Measurements from ENCODE around the gene SLX9.

SLX9 gene

GRCh38 chr21:44991538-44992483, 52.0 kb downstream of the SLX9 start:
- no peak for TF ChIP-seq EZH2phosphoT487 (IDR thresholded peaks at IDR 0.05; ENCODE audit: borderline replicate concordance, low read length)
- TF ChIP-seq CTCF (IDR thresholded peaks at IDR 0.05; ENCODE audit: low read depth, low read length, poor library complexity, severe bottlenecking), result no peak
- H3K9me2 ChIP-seq (replicated peaks; ENCODE audit: control insufficient read depth, low read length), result no peaks in the 10 kb centered on the region
- H3K4me1 ChIP-seq (ENCODE audit: control insufficient read depth, low read length), result no peaks in the 10 kb centered on the region
- H3K4me2 ChIP-seq (ENCODE audit: low read length), result no peak overlapping the region
- H3F3A ChIP-seq (ENCODE audit: control insufficient read depth, insufficient read depth), result no peaks in the 10 kb centered on the region
- no peaks in the 10 kb centered on the region for H3K79me2 ChIP-seq (ENCODE audit: control insufficient read depth, low read length)
- H4K20me1 ChIP-seq (ENCODE audit: control insufficient read depth, insufficient read depth, low read depth, low read length), result no peaks in the 10 kb centered on the region
- no peaks in the 10 kb centered on the region for H3K36me3 ChIP-seq (ENCODE audit: control insufficient read depth, low read length)
- H3K27ac ChIP-seq (ENCODE audit: low read depth, low read length), result no peak overlapping the region
- H3K9me3 ChIP-seq (ENCODE audit: control insufficient read depth, insufficient read depth, low read length), result no peaks in the 10 kb centered on the region
- no peak overlapping the region for H3K4me3 ChIP-seq (ENCODE audit: low read length)
- no peaks in the 10 kb centered on the region for H3K27me3 ChIP-seq (ENCODE audit: control insufficient read depth, low read length)

- Histone ChIP-seq H3K36me3 (ENCODE audit: control insufficient read depth, low read length) (no peaks in the 10 kb centered on the region), H3K9me2 (replicated peaks; ENCODE audit: control insufficient read depth, low read length) (no peaks in the 10 kb centered on the region), H4K20me1 (ENCODE audit: control insufficient read depth, insufficient read depth, low read depth, low read length) (no peaks in the 10 kb centered on the region), H3F3A (ENCODE audit: control insufficient read depth, insufficient read depth) (no peaks in the 10 kb centered on the region), H3K27me3 (ENCODE audit: control insufficient read depth, low read length) (no peaks in the 10 kb centered on the region), H3K79me2 (ENCODE audit: control insufficient read depth, low read length) (no peaks in the 10 kb centered on the region), H3K9me3 (ENCODE audit: control insufficient read depth, insufficient read depth, low read length) (no peaks in the 10 kb centered on the region), H3K4me3 (ENCODE audit: low read length) (no peak overlapping the region), H3K4me1 (ENCODE audit: control insufficient read depth, low read length) (no peaks in the 10 kb centered on the region), H3K27ac (ENCODE audit: low read depth, low read length) (no peak overlapping the region), H3K4me2 (ENCODE audit: low read length) (no peak overlapping the region)
- TF ChIP-seq EZH2phosphoT487 (IDR thresholded peaks at IDR 0.05; ENCODE audit: borderline replicate concordance, low read length), result no peak
- no peak for TF ChIP-seq CTCF (IDR thresholded peaks at IDR 0.05; ENCODE audit: low read depth, low read length, poor library complexity, severe bottlenecking)
These were observed 52.8 kb downstream of the SLX9 start for GRCh38 chr21:44992608-44993031.

- no peaks in the 10 kb centered on the region for H3K9me2 ChIP-seq (replicated peaks; ENCODE audit: control insufficient read depth, low read length)
- no peaks in the 10 kb centered on the region for H3F3A ChIP-seq (ENCODE audit: control insufficient read depth, insufficient read depth)
- no peaks in the 10 kb centered on the region for H3K4me1 ChIP-seq (ENCODE audit: control insufficient read depth, low read length)
- H3K27ac ChIP-seq (ENCODE audit: low read depth, low read length), result no peak overlapping the region
- H3K36me3 ChIP-seq (ENCODE audit: control insufficient read depth, low read length), result no peaks in the 10 kb centered on the region
- H3K27me3 ChIP-seq (ENCODE audit: control insufficient read depth, low read length), result no peaks in the 10 kb centered on the region
- no peaks in the 10 kb centered on the region for H4K20me1 ChIP-seq (ENCODE audit: control insufficient read depth, insufficient read depth, low read depth, low read length)
- H3K9me3 ChIP-seq (ENCODE audit: control insufficient read depth, insufficient read depth, low read length), result no peaks in the 10 kb centered on the region
- no peak for TF ChIP-seq CTCF (IDR thresholded peaks at IDR 0.05; ENCODE audit: low read depth, low read length, poor library complexity, severe bottlenecking)
- TF ChIP-seq EZH2phosphoT487 (IDR thresholded peaks at IDR 0.05; ENCODE audit: borderline replicate concordance, low read length), result no peak
- no peak overlapping the region for H3K4me3 ChIP-seq (ENCODE audit: low read length)
- H3K4me2 ChIP-seq (ENCODE audit: low read length), result no peak overlapping the region
- H3K79me2 ChIP-seq (ENCODE audit: control insufficient read depth, low read length), result no peaks in the 10 kb centered on the region
These were observed 53.7 kb downstream of the SLX9 start for GRCh38 chr21:44993321-44994046.
